Neuronal stem cell (in vitro differentiated cells): ENCODE measurements around the gene ADGRF4.

Experiments
- DNase-seq: peaks from one replicate; pipeline ENCODE4 v3.0.0-alpha.2; 2013; ENCODE audit warnings: low spot score
- H2AFZ ChIP-seq: one replicate; pipeline ENCODE4 v1.6.1; 2013; ENCODE audit warnings: mild to moderate bottlenecking, low read length, inconsistent platforms
- H2AK5ac ChIP-seq: 2 replicates; pipeline ENCODE4 v1.6.1; 2013; ENCODE audit warnings: low read depth, mild to moderate bottlenecking, inconsistent platforms, low read length, moderate library complexity, mixed read lengths
- H2BK120ac ChIP-seq: 2 replicates; pipeline ENCODE4 v1.6.1; 2013; ENCODE audit warnings: low read depth, mild to moderate bottlenecking, inconsistent platforms, low read length, moderate library complexity, mixed read lengths
- H2BK12ac ChIP-seq: one replicate; pipeline ENCODE4 v1.6.1; 2013; ENCODE audit warnings: low read length, inconsistent platforms
- H2BK15ac ChIP-seq: 2 replicates; pipeline ENCODE4 v1.6.1; 2013; ENCODE audit warnings: mild to moderate bottlenecking, low read length, inconsistent platforms, mixed read lengths
- H2BK5ac ChIP-seq: one replicate; pipeline ENCODE4 v1.6.1; 2013; ENCODE audit warnings: inconsistent platforms, mild to moderate bottlenecking, low read length, moderate library complexity
- H3K14ac ChIP-seq: one replicate; pipeline ENCODE4 v1.6.1; 2013; ENCODE audit warnings: low read length, inconsistent platforms
- H3K18ac ChIP-seq: 2 replicates; pipeline ENCODE4 v1.6.1; 2013; ENCODE audit warnings: low read length, inconsistent platforms
- H3K23ac ChIP-seq: 2 replicates; pipeline ENCODE4 v1.6.1; 2013; ENCODE audit warnings: low read depth, mild to moderate bottlenecking, mixed read lengths, low read length, inconsistent platforms; ENCODE audit not compliant: poor library complexity
- H3K27ac ChIP-seq: replicated peaks from 3 replicates; pipeline ENCODE4 v1.5.1; 2013; ENCODE audit warnings: low read length, inconsistent platforms
- H3K27me3 ChIP-seq, 3 experiments: 2 replicates each; pipeline ENCODE4 v1.6.1; 2013; ENCODE audit warnings: low read length in 3 of 3, mild to moderate bottlenecking in 2 of 3, inconsistent platforms in 1 of 3, low read depth in 1 of 3, mixed read lengths in 1 of 3, moderate library complexity in 1 of 3; ENCODE audit not compliant: control insufficient read depth in 3 of 3, insufficient read depth in 3 of 3
- H3K36me3 ChIP-seq, 2 donors: replicated peaks in 1 of 2; 2 replicates each; pipeline ENCODE4 v1.6.1; 2013; ENCODE audit warnings: low read length in 2 of 2; ENCODE audit not compliant: control insufficient read depth in 2 of 2, insufficient read depth in 2 of 2
- H3K4ac ChIP-seq: 2 replicates; pipeline ENCODE4 v1.6.1; 2013; ENCODE audit warnings: inconsistent platforms, mild to moderate bottlenecking, low read length, moderate library complexity
- H3K4me1 ChIP-seq, 2 donors: 1 replicate in 1 of 2; 2 replicates in 1 of 2; pipeline ENCODE4 v1.6.1; 2013; ENCODE audit warnings: low read length in 2 of 2, low read depth in 1 of 2; ENCODE audit not compliant: control insufficient read depth in 2 of 2, insufficient read depth in 1 of 2
- H3K4me2 ChIP-seq: one replicate; pipeline ENCODE4 v1.6.1; 2013; ENCODE audit warnings: mild to moderate bottlenecking, low read length, inconsistent platforms; ENCODE audit not compliant: insufficient read depth, poor library complexity, severe bottlenecking
- H3K4me3 ChIP-seq, 2 donors: 2 replicates each; pipeline ENCODE4 v1.5.1; 2013; ENCODE audit warnings: low read length in 2 of 2, mild to moderate bottlenecking in 2 of 2, inconsistent platforms in 1 of 2, moderate library complexity in 1 of 2
- H3K79me1 ChIP-seq: one replicate; pipeline ENCODE4 v1.6.1; 2013; ENCODE audit warnings: low read depth, mild to moderate bottlenecking, inconsistent platforms, low read length, moderate library complexity
- H3K9ac ChIP-seq: one replicate; pipeline ENCODE4 v1.6.1; 2013; ENCODE audit warnings: mild to moderate bottlenecking, low read depth, low read length, inconsistent platforms; ENCODE audit not compliant: poor library complexity
- H3K9me3 ChIP-seq, 2 donors: replicated peaks in 1 of 2; 2 replicates each; pipeline versions ENCODE3 to v1.6.1; 2013; ENCODE audit warnings: low read length in 2 of 2, mild to moderate bottlenecking in 2 of 2, inconsistent platforms in 1 of 2, low read depth in 1 of 2, mixed read lengths in 1 of 2, moderate library complexity in 1 of 2; ENCODE audit not compliant: control insufficient read depth in 2 of 2, insufficient read depth in 1 of 2
- H4K8ac ChIP-seq: one replicate; pipeline ENCODE4 v1.6.1; 2013; ENCODE audit warnings: low read depth, mild to moderate bottlenecking, inconsistent platforms, low read length, moderate library complexity
- H4K91ac ChIP-seq: one replicate; pipeline ENCODE4 v1.6.1; 2013; ENCODE audit warnings: low read length, low read depth, mild to moderate bottlenecking, inconsistent platforms; ENCODE audit not compliant: poor library complexity
- WGBS, 2 donors: extraction: QIAGEN DNeasy Blood & Tissue Kit; methylation state at CpG; one replicate each; pipeline ENCODE4 v1.1.7; 2013; ENCODE audit warnings: missing lambda C conversion rate in 2 of 2, mixed read lengths in 1 of 2; ENCODE audit not compliant: insufficient read length in 2 of 2, insufficient replicate concordance in 1 of 2; ENCODE audit errors: extremely low coverage in 2 of 2; 5-methylcytosine and 5-hydroxymethylcytosine counted together

The ADGRF4 gene

DNA sequence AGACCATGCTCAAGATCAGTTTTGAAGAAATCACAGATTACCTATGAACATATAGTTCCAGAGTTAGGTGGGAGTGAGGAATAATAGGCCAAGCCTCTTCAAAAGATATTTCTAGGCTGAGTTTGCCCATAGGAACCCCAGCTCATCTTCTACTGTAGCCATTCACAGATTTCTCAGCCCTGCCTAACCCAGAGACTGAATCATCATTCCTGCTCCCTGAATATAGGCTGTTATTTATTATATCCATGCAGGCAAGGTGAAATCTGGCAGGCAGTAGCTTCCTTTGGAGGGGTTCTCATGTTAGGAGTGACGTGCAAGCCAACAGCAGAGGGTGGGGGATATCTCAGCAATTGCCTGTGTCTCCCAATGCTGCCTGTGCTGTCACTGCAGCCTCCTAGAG, 25.6 kb upstream of the ADGRF4 start:
- no peak overlapping the region for H3K9ac ChIP-seq
- no peak overlapping the region for H2BK5ac ChIP-seq
- H3K4me3 ChIP-seq = no peak overlapping the region
- H3K4me2 ChIP-seq = no peak overlapping the region
- no peak overlapping the region for H2BK12ac ChIP-seq
- no peaks in the 10 kb centered on the region for H3K9me3 ChIP-seq
- no peaks in the 10 kb centered on the region for H3K27me3 ChIP-seq
- no peak overlapping the region for H2BK15ac ChIP-seq
- no peak overlapping the region for H2AK5ac ChIP-seq
- H3K4ac ChIP-seq = no peak overlapping the region
- DNase-seq = no peak
- H3K23ac ChIP-seq = no peak overlapping the region
- H2BK120ac ChIP-seq = no peak overlapping the region
- H3K18ac ChIP-seq = no peak overlapping the region
- H3K14ac ChIP-seq = no peak overlapping the region
- H2AFZ ChIP-seq = no peak overlapping the region
- H3K27ac ChIP-seq = no peak overlapping the region
- no CpG with 5 or more reads among the region's 1 CpG for WGBS, 2 donors
- no peak overlapping the region for H4K91ac ChIP-seq
- peaks cover 5 to 8% of the 10 kb centered on the region in 2 donors for H3K4me1 ChIP-seq
- no peaks in the 10 kb centered on the region for H3K36me3 ChIP-seq
- no peaks in the 10 kb centered on the region for H3K79me1 ChIP-seq
- no peak overlapping the region for H4K8ac ChIP-seq

DNA sequence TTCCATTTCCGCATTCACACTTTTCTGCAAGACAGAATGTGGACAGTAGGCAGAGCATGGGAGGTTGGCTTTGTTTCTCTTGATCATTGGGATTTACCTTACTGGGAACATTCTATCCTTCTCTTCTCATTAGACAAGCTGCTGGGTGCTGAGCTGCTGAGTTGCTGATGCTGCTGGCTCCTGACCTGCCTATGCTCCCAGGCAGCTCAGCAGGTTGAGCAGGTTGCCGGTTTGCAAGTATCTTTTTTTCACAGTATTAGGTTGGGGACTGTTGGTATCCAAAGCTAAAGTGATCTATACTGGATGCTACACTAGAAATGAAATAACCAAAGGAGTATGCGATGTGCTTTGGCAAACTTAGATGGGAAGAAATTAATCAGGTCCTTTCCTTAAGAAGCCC, 23.7 kb upstream of the ADGRF4 start:
- Histone ChIP-seq H2BK120ac (no peak overlapping the region), H3K9me3 (no peaks in the 10 kb centered on the region), H4K91ac (no peak overlapping the region), H2AK5ac (no peak overlapping the region), H2BK12ac (no peak overlapping the region), H3K9ac (no peak overlapping the region), H3K4me1 (peaks cover 3 to 5% of the 10 kb centered on the region in 2 donors), H3K27me3 (no peaks in the 10 kb centered on the region), H2BK15ac (no peak overlapping the region), H3K36me3 (no peaks in the 10 kb centered on the region), H2BK5ac (no peak overlapping the region), H3K18ac (no peak overlapping the region), H3K14ac (no peak overlapping the region), H4K8ac (no peak overlapping the region), H3K4ac (no peak overlapping the region), H2AFZ (no peak overlapping the region), H3K27ac (no peak overlapping the region), H3K4me3 (no peak overlapping the region), H3K23ac (no peak overlapping the region), H3K4me2 (no peak overlapping the region), H3K79me1 (no peaks in the 10 kb centered on the region)
- DNase-seq = no peak
- WGBS, 2 donors = no CpG with 5 or more reads among the region's 3 CpGs

DNA sequence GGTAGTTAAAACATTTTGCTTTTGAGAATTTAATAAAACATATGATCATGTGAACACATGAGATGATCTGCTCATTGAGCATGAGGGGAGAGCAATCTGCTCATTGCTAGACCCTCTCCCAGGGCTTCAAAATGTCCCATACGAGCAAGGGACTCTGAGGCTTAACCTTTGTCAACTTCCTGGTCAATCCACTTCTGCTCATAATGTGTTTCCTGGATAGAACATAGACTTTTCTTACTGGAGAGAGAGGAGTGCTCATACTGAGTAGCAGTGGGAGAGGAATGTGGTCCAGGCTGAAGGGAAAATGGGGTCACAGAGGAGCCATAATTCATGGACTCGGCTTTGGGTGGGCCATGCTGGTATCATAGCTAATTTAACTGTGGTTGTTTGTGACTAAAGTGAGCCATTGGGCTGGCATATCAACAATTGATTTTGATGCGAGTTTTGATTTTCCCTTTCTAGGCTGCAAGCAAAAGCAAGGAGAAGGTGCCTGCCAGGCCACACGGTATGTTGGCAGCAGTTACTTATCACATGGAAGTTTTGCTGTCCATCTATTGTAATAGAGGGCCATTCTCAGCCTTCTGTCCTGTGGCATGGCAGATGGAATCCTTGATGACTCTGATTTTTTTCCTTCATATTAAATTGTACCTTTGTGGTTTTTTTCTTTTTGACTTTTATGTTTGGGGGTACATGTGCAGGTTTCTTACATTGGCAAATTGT, 20.8 kb upstream of the ADGRF4 start:
- Histone ChIP-seq H2BK12ac (no peak overlapping the region), H3K27me3 (no peaks in the 10 kb centered on the region), H3K79me1 (peaks cover 2% of the 10 kb centered on the region), H3K14ac (no peak overlapping the region), H3K18ac (no peak overlapping the region), H3K4me3 (no peak overlapping the region), H4K91ac (no peak overlapping the region), H3K27ac (no peak overlapping the region), H3K23ac (no peak overlapping the region), H3K9me3 (no peaks in the 10 kb centered on the region), H4K8ac (no peak overlapping the region), H3K4me1 (no peaks in the 10 kb centered on the region), H2BK5ac (no peak overlapping the region), H3K4me2 (no peak overlapping the region), H2AFZ (no peak overlapping the region), H3K9ac (no peak overlapping the region), H3K36me3 (no peaks in the 10 kb centered on the region), H2BK120ac (no peak overlapping the region), H2BK15ac (no peak overlapping the region), H3K4ac (no peak overlapping the region), H2AK5ac (no peak overlapping the region)
- no CpG with 5 or more reads among the region's 4 CpGs for WGBS, 2 donors
- DNase-seq = no peak

DNA sequence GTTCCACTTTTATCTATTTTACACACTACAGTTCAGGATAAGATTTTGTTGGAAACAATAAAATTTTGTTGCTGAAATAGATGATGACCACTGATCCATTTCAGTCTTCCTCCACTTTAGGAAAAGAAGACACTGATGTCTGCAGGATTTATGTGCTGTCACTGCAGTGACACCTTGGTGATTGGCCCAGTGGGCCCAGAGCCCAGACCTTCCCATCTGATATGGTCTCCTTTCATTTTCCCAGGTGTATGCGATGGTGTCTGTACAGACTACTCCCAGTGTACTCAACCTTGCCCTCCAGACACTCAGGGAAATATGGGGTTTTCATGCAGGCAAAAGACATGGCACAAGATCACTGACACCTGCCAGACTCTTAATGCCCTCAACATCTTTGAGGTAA, 19.6 kb upstream of the ADGRF4 start:
- no peak for DNase-seq
- H4K8ac ChIP-seq = no peak overlapping the region
- no peak overlapping the region for H3K4me3 ChIP-seq
- H2BK15ac ChIP-seq = no peak overlapping the region
- peaks cover 2% of the 10 kb centered on the region for H3K79me1 ChIP-seq
- no peak overlapping the region for H3K18ac ChIP-seq
- no peaks in the 10 kb centered on the region for H3K4me1 ChIP-seq
- H3K9me3 ChIP-seq = no peaks in the 10 kb centered on the region
- H2BK5ac ChIP-seq = no peak overlapping the region
- no peak overlapping the region for H4K91ac ChIP-seq
- no peak overlapping the region for H3K4ac ChIP-seq
- no peaks in the 10 kb centered on the region for H3K27me3 ChIP-seq
- no peak overlapping the region for H3K23ac ChIP-seq
- no peak overlapping the region for H2AFZ ChIP-seq
- H2AK5ac ChIP-seq = no peak overlapping the region
- no peak overlapping the region for H3K14ac ChIP-seq
- no peak overlapping the region for H2BK120ac ChIP-seq
- no peak overlapping the region for H3K27ac ChIP-seq
- no peak overlapping the region for H2BK12ac ChIP-seq
- no peaks in the 10 kb centered on the region for H3K36me3 ChIP-seq
- H3K4me2 ChIP-seq = no peak overlapping the region
- no CpG with 5 or more reads among the region's 1 CpG for WGBS, 2 donors
- no peak overlapping the region for H3K9ac ChIP-seq
